ENCODE measurements around the gene ARID3A.
A peak's percentile ranks its signal among the peaks of the same experiment; 100 is the strongest.
"Not testable (repeated sequence)": the region's sequence is repeated elsewhere in the genome, so short reads cannot be mapped to it uniquely, and the experiment has no call there.

Gene ARID3A, protein sequence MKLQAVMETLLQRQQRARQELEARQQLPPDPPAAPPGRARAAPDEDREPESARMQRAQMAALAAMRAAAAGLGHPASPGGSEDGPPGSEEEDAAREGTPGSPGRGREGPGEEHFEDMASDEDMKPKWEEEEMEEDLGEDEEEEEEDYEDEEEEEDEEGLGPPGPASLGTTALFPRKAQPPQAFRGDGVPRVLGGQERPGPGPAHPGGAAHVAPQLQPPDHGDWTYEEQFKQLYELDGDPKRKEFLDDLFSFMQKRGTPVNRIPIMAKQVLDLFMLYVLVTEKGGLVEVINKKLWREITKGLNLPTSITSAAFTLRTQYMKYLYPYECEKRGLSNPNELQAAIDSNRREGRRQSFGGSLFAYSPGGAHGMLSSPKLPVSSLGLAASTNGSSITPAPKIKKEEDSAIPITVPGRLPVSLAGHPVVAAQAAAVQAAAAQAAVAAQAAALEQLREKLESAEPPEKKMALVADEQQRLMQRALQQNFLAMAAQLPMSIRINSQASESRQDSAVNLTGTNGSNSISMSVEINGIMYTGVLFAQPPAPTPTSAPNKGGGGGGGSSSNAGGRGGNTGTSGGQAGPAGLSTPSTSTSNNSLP

GRCh38 chr19:925526-926322 is at the start of gene ARID3A:
Gene ARID3A, plus strand, starts transcription at chr19:926035. Its CDS starts 3,494 bp downstream, at chr19:929529.
- no peak within 1 kb of the TSS for H3K27ac Mint-ChIP-seq
- no peaks in the 10 kb centered on the region for H3K9me3 Mint-ChIP-seq (ENCODE audit: low read depth)
- H3K4me1 Mint-ChIP-seq (ENCODE audit: low read depth), result peaks cover 9% of the 10 kb centered on the region
- peak within 1 kb of the TSS; percentile 77 for H3K4me3 Mint-ChIP-seq
- H3K27me3 Mint-ChIP-seq, result no peaks in the 10 kb centered on the region
- H3K36me3 Mint-ChIP-seq, result no peaks in the 10 kb centered on the region

DNA sequence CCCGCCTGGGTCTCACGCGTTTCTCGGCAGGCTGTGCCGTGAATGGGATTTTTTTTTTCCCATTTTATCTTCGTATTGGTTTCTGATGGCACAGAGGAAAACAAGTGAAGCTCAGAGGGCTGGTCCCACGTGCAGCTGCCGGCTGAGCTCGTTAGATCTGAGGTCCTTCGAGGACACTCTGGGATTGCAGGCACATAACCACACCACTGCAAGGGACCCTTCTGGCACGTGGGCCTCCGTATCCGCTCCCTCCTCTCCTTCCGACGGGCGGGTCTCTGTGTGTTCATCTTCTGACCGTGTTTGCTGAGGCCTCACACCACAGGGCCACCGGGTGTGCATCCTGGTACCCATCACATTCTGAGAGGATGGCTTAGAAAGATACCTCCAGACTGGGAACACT is 49.7 kb upstream of the ARID3A start:
- H3K9me3 Mint-ChIP-seq (ENCODE audit: low read depth), result no peaks in the 10 kb centered on the region
- H3K27ac Mint-ChIP-seq, result peak overlapping the region; percentile 6
- no peaks in the 10 kb centered on the region for H3K36me3 Mint-ChIP-seq
- H3K27me3 Mint-ChIP-seq, result no peaks in the 10 kb centered on the region
- peaks cover 11% of the 10 kb centered on the region for H3K4me1 Mint-ChIP-seq (ENCODE audit: low read depth)
- H3K4me3 Mint-ChIP-seq, result no peak overlapping the region

GRCh38 chr19:876780-877314 is 49.0 kb upstream of the ARID3A start:
- Mint-ChIP-seq H3K4me3 (no peak overlapping the region), H3K9me3 (ENCODE audit: low read depth) (no peaks in the 10 kb centered on the region), H3K27me3 (no peaks in the 10 kb centered on the region), H3K36me3 (no peaks in the 10 kb centered on the region), H3K27ac (no peak overlapping the region), H3K4me1 (ENCODE audit: low read depth) (peaks cover 9% of the 10 kb centered on the region)

DNA sequence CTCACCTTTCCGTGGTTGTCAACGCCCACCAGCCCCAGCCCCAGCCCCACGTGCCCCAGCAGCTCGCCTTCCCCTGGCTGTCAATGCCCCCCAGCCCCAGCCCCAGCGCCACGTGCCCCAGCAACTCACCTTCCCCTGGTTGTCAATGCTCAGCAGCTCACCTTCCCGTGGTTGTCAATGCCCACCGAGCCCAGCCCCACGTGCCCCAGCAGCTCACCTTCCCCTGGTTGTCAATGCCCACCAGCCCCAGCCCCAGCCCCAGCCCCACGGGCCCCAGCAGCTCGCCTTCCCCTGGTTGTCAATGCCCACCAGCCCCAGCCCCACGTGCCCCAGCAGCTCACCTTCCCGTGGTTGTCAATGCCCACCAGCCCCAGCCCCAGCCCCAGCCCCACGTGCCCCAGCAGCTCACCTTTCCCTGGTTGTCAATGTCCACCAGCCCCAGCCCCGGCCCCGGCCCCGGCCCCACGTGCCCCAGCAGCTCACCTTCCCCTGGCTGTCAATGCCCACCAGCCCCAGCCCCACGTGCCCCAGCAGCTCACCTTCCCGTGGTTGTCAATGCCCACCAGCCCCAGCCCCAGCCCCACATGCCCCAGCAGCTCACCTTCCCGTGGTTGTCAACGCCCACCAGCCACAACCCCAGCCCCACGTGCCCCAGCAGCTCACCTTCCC is 47.7 kb upstream of the ARID3A start:
- not testable (repeated sequence) for H3K36me3 Mint-ChIP-seq; H3K27me3 Mint-ChIP-seq; H3K4me1 Mint-ChIP-seq (ENCODE audit: low read depth); H3K27ac Mint-ChIP-seq; H3K4me3 Mint-ChIP-seq; H3K9me3 Mint-ChIP-seq (ENCODE audit: low read depth)

GRCh38 chr19:878751-879561 is 46.9 kb upstream of the ARID3A start:
- not testable (repeated sequence) for H3K9me3 Mint-ChIP-seq (ENCODE audit: low read depth); H3K27ac Mint-ChIP-seq; H3K27me3 Mint-ChIP-seq; H3K4me3 Mint-ChIP-seq; H3K36me3 Mint-ChIP-seq; H3K4me1 Mint-ChIP-seq (ENCODE audit: low read depth)

- Mint-ChIP-seq H3K9me3 (ENCODE audit: low read depth) (no peaks in the 10 kb centered on the region), H3K36me3 (no peaks in the 10 kb centered on the region), H3K4me3 (no peak overlapping the region), H3K27ac (no peak overlapping the region), H3K27me3 (no peaks in the 10 kb centered on the region), H3K4me1 (ENCODE audit: low read depth) (peaks cover 2% of the 10 kb centered on the region)
These were observed 46.0 kb upstream of the ARID3A start for GRCh38 chr19:879711-880438.

DNA sequence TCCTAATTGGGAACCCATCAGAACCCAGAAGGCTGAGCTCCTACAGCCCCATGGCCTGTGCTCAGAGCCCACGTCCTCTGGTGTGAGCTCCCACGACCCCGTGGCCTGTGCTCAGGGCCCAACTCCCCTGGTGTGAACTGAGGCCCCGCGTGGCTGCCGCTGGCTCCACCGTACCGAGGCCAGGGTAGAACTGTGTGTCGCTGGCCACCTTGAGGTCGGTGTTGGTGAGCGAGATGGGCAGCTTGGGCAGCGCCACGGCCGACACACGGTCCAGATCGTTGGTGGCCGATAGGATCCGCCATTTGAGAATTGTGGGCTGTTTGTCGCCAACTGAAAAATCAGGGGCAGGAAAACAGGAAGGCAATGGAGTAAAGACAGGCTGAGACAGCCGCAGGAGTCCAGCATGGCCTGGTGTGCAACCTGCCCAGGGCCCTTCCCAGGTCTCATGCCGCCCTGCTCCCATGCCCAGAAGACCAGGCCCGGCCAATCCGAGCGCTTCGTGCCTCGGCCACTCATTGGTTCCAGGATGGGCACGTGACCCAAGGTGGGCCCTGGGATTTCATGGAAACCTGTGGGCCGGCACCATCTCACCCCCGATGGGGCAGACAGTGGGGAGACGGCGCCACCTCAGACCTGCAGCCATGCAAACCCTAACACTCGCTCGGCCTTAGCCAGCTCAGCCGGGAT is 44.3 kb upstream of the ARID3A start:
- H3K4me3 Mint-ChIP-seq, result no peak overlapping the region
- H3K27ac Mint-ChIP-seq, result no peak overlapping the region
- H3K9me3 Mint-ChIP-seq (ENCODE audit: low read depth), result no peaks in the 10 kb centered on the region
- no peaks in the 10 kb centered on the region for H3K27me3 Mint-ChIP-seq
- H3K36me3 Mint-ChIP-seq, result no peaks in the 10 kb centered on the region
- peaks cover 2% of the 10 kb centered on the region for H3K4me1 Mint-ChIP-seq (ENCODE audit: low read depth)

DNA sequence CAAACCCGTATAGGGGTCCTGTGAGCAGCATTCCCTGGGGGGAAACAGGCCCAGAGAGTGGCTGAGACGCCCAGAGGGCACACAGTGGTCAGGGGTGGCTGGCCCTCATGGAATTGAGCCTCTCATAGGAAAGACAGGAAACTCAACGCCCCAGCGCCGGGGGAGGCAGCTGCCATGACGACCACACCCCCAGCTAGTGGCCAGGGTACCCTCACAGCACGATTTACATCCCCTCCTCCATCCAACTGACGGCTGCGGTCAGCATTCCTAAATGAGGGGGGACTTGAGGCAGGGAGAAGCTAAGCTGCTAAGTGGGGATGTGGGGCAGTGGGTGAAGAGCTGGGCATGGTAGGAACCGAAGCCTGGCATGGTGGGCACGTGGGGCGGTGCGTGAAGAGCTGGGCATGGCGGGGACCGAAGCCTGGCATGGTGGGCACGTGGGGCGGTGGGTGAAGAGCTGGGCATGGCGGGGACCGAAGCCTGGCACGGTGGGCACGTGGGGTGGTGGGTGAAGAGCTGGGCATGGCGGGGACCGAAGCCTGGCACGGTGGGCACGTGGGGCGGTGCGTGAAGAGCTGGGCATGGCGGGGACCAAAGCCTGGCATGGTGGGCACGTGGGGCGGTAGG is 42.9 kb upstream of the ARID3A start:
- Mint-ChIP-seq H3K4me3 (no peak overlapping the region), H3K4me1 (ENCODE audit: low read depth) (peaks cover 9% of the 10 kb centered on the region), H3K36me3 (no peaks in the 10 kb centered on the region), H3K9me3 (ENCODE audit: low read depth) (no peaks in the 10 kb centered on the region), H3K27me3 (no peaks in the 10 kb centered on the region), H3K27ac (no peak overlapping the region)

DNA sequence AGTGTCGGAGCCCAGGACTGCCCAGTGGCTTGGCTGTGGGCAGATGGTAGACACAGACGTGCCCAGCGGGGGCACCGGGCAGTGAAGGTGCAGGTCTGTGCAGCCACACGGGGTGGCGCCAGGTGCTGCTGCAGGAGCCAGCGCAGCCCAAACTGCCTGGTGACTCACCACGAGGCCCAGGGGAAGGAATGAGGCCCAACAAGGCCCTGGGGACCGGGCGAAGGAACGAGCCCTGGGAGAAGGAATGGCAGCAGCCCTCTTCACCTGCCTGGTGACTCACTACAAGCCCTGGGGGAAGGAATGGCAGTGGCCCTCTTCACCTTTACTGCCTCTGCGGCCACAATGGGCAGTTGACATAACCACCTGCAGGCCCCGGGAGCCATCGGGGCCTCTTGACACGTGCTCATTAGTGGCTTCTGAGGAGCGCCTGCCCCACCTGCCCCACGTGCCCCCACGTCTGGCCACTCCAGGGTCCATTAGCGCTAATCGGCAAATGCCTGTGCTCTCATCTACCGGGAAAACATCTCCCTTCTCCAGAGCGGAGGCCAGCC is 42.1 kb upstream of the ARID3A start:
- Mint-ChIP-seq H3K36me3 (no peaks in the 10 kb centered on the region), H3K27ac (no peak overlapping the region), H3K9me3 (ENCODE audit: low read depth) (no peaks in the 10 kb centered on the region), H3K27me3 (no peaks in the 10 kb centered on the region), H3K4me3 (no peak overlapping the region), H3K4me1 (ENCODE audit: low read depth) (peaks cover 14% of the 10 kb centered on the region)

DNA sequence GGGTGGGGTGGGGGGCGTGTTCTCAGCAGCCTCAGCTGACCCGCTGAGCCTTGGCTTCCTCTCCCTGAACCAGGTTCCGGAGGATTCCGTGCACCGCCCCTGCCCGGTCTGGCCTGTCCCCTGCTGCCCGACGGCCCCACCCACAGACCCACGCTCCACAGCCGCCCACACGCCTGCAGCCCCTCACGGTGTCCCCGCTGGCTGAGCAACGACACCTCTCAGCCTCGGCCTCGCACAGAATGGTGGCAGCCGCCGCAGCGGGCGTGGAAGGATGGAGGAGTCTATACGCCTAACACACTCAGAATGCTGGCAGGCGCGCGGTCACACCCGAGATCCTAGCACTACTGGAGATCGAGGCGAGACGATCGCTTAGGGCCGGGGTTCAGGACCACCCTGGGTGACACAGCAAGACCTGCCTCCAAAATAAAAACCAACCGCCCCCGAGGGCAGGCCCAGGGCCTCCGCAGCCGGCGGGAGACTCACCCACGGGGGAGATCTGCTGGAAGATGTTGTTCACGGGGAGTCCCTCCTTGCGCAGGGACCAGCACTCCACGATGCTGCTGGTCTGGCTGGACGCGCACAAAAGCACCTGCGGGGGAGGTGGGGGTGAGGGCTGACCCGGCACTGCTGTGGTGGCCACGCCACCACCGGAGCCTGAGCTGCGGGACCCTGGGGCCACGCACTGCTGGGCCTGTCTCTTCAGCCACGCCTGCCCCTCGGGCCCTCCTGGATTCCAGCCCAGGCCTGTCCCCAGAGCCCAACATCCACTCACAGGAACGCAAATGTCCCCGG is 41.2 kb upstream of the ARID3A start:
- no peaks in the 10 kb centered on the region for H3K9me3 Mint-ChIP-seq (ENCODE audit: low read depth)
- H3K27me3 Mint-ChIP-seq, result no peaks in the 10 kb centered on the region
- H3K36me3 Mint-ChIP-seq, result no peaks in the 10 kb centered on the region
- H3K4me3 Mint-ChIP-seq, result no peak overlapping the region
- peaks cover 19% of the 10 kb centered on the region for H3K4me1 Mint-ChIP-seq (ENCODE audit: low read depth)
- H3K27ac Mint-ChIP-seq, result no peak overlapping the region

- Mint-ChIP-seq H3K27me3 (no peaks in the 10 kb centered on the region), H3K9me3 (ENCODE audit: low read depth) (no peaks in the 10 kb centered on the region), H3K4me1 (ENCODE audit: low read depth) (peaks cover 22% of the 10 kb centered on the region), H3K4me3 (no peak overlapping the region), H3K27ac (no peak overlapping the region), H3K36me3 (no peaks in the 10 kb centered on the region)
These were observed 40.2 kb upstream of the ARID3A start for GRCh38 chr19:885536-886224.

- no peaks in the 10 kb centered on the region for H3K9me3 Mint-ChIP-seq (ENCODE audit: low read depth)
- peaks cover 27% of the 10 kb centered on the region for H3K4me1 Mint-ChIP-seq (ENCODE audit: low read depth)
- H3K27me3 Mint-ChIP-seq, result no peaks in the 10 kb centered on the region
- H3K27ac Mint-ChIP-seq, result peak overlapping the region; percentile 66
- H3K4me3 Mint-ChIP-seq, result no peak overlapping the region
- no peaks in the 10 kb centered on the region for H3K36me3 Mint-ChIP-seq
These were observed 38.8 kb upstream of the ARID3A start for GRCh38 chr19:887072-887471.

Measured in activated naive CD8-positive, alpha-beta T cell (primary cell).